ENCODE measurements around the gene PELI1.
"Not testable (repeated sequence)": the region's sequence is repeated elsewhere in the genome, so short reads cannot be mapped to it uniquely, and the experiment has no call there.

The PELI1 gene

GRCh38 chr2:64122358-64122757 lies 21.9 kb downstream of the PELI1 start:
- no peak for DNase-seq (ENCODE audit: low spot score)

GRCh38 chr2:64120928-64121327 lies 23.3 kb downstream of the PELI1 start:
- no peak for DNase-seq (ENCODE audit: low spot score)

- DNase-seq (ENCODE audit: low spot score): no peak
Measured at GRCh38 chr2:64120008-64120407, 24.2 kb downstream of the PELI1 start.

GRCh38 chr2:64119369-64119768 lies 24.9 kb downstream of the PELI1 start:
- no peak for DNase-seq (ENCODE audit: low spot score)

GRCh38 chr2:64115808-64116598 lies 28.2 kb downstream of the PELI1 start:
- no peak for DNase-seq (ENCODE audit: low spot score)

GRCh38 chr2:64114912-64115277 lies 29.3 kb downstream of the PELI1 start:
- no peak for DNase-seq (ENCODE audit: low spot score)

- DNase-seq (ENCODE audit: low spot score): peak; percentile 64
Measured at GRCh38 chr2:64114063-64114911, 29.9 kb downstream of the PELI1 start.

GRCh38 chr2:64112016-64112415 lies 32.2 kb downstream of the PELI1 start:
- no peak for DNase-seq (ENCODE audit: low spot score)

- no peak for DNase-seq (ENCODE audit: low spot score)
Measured at GRCh38 chr2:64111426-64111825, 32.8 kb downstream of the PELI1 start.

GRCh38 chr2:64108666-64109241 lies 35.5 kb downstream of the PELI1 start:
- no peak for DNase-seq (ENCODE audit: low spot score)

GRCh38 chr2:64106481-64106880 lies 37.7 kb downstream of the PELI1 start:
- DNase-seq (ENCODE audit: low spot score): no peak

- DNase-seq (ENCODE audit: low spot score): no peak
Measured at GRCh38 chr2:64105670-64106461, 38.4 kb downstream of the PELI1 start.

- no peak for DNase-seq (ENCODE audit: low spot score)
Measured at GRCh38 chr2:64104933-64105332, 39.3 kb downstream of the PELI1 start.

GRCh38 chr2:64102736-64103135 lies 41.5 kb downstream of the PELI1 start:
- DNase-seq (ENCODE audit: low spot score): not testable (repeated sequence)

- peak; percentile 41 for DNase-seq (ENCODE audit: low spot score)
Measured at GRCh38 chr2:64101141-64101591, 43.1 kb downstream of the PELI1 start.

- DNase-seq (ENCODE audit: low spot score): not testable (repeated sequence)
Measured at GRCh38 chr2:64100584-64100983, 43.6 kb downstream of the PELI1 start.

GRCh38 chr2:64094663-64095382 lies 49.4 kb downstream of the PELI1 start:
- DNase-seq (ENCODE audit: low spot score): no peak

GRCh38 chr2:64093341-64093740 lies 50.9 kb downstream of the PELI1 start:
- no peak for DNase-seq (ENCODE audit: low spot score)

- no peak for DNase-seq (ENCODE audit: low spot score)
Measured at GRCh38 chr2:64092502-64092901, 51.7 kb downstream of the PELI1 start.

- no peak for DNase-seq (ENCODE audit: low spot score)
Measured at GRCh38 chr2:64090264-64090663, 54.0 kb downstream of the PELI1 start.

GRCh38 chr2:64086347-64087082 lies 57.7 kb downstream of the PELI1 start:
- DNase-seq (ENCODE audit: low spot score): no peak
